MV-4-11 (cell line): ENCODE measurements around the gene ABLIM2.

Experiments
- DNase-seq: peaks from one replicate; lab custom pipeline; 2025; lab: John Stamatoyannopoulos, UW

Gene ABLIM2

GRCh38 chr4:8192748-8193738, 34.4 kb upstream of the ABLIM2 start:
- peak; percentile 78 for DNase-seq

- DNase-seq: peak; percentile 92
Observed at GRCh38 chr4:8191136-8191747, 32.6 kb upstream of the ABLIM2 start.

GRCh38 chr4:8189551-8190466, 31.2 kb upstream of the ABLIM2 start:
- DNase-seq: no peak

GRCh38 chr4:8188743-8189550, 30.3 kb upstream of the ABLIM2 start:
- DNase-seq: no peak

GRCh38 chr4:8188085-8188484, 29.5 kb upstream of the ABLIM2 start:
- no peak for DNase-seq

GRCh38 chr4:8185930-8186329, 27.3 kb upstream of the ABLIM2 start:
- DNase-seq: no peak

GRCh38 chr4:8185295-8185694, 26.7 kb upstream of the ABLIM2 start:
- DNase-seq: peak; percentile 28

- DNase-seq: no peak
Observed at GRCh38 chr4:8184061-8184460, 25.4 kb upstream of the ABLIM2 start.

- no peak for DNase-seq
Observed at GRCh38 chr4:8182858-8183725, 24.5 kb upstream of the ABLIM2 start.

- no peak for DNase-seq
Observed at GRCh38 chr4:8182294-8182693, 23.7 kb upstream of the ABLIM2 start.

- DNase-seq: no peak
Observed at GRCh38 chr4:8181844-8182243, 23.2 kb upstream of the ABLIM2 start.

- DNase-seq: no peak
Observed at GRCh38 chr4:8181119-8181518, 22.5 kb upstream of the ABLIM2 start.

GRCh38 chr4:8180310-8181093, 21.9 kb upstream of the ABLIM2 start:
- DNase-seq: no peak

- DNase-seq: no peak
Observed at GRCh38 chr4:8179771-8180170, 21.2 kb upstream of the ABLIM2 start.

- no peak for DNase-seq
Observed at GRCh38 chr4:8179074-8179473, 20.5 kb upstream of the ABLIM2 start.

- no peak for DNase-seq
Observed at GRCh38 chr4:8177956-8178355, 19.3 kb upstream of the ABLIM2 start.

- DNase-seq: no peak
Observed at GRCh38 chr4:8177552-8177951, 18.9 kb upstream of the ABLIM2 start.

GRCh38 chr4:8176547-8177399, 18.2 kb upstream of the ABLIM2 start:
- DNase-seq: peak; percentile 53

- DNase-seq: no peak
Observed at GRCh38 chr4:8175686-8176085, 17.1 kb upstream of the ABLIM2 start.
